ENCODE measurements around the gene SYNDIG1.

DNA sequence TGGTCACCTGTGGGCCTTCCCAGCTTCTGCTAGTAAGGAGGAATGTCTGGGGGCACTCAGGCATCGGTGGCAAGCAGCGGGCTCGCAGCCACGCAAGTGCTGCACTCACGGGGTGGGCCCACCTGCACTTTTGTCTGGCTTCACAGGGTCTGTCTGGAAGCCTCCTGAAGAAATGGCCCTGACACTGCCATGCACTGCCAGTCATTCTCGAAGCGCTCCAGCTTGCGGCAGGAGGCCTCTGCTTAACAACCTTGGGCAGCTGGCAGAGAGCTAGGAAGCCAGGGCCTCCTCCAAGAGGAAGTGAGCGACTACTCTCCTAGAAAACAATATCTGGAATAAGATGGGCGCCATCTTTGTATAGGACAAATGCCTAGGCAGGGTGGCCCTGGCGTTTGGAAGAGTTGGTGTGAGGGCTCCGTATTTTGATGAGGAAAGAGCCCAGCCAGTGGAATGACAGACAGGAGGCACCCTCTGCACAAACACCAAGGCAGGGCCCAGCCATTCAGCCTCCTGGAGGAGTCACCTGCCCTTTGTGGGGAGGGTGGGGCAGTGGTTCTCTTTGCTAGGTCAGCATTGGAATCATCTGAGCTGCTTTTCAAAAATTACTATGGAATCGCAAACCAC, 113.9 kb downstream of the SYNDIG1 start:
- TF ChIP-seq, protein P1, sequence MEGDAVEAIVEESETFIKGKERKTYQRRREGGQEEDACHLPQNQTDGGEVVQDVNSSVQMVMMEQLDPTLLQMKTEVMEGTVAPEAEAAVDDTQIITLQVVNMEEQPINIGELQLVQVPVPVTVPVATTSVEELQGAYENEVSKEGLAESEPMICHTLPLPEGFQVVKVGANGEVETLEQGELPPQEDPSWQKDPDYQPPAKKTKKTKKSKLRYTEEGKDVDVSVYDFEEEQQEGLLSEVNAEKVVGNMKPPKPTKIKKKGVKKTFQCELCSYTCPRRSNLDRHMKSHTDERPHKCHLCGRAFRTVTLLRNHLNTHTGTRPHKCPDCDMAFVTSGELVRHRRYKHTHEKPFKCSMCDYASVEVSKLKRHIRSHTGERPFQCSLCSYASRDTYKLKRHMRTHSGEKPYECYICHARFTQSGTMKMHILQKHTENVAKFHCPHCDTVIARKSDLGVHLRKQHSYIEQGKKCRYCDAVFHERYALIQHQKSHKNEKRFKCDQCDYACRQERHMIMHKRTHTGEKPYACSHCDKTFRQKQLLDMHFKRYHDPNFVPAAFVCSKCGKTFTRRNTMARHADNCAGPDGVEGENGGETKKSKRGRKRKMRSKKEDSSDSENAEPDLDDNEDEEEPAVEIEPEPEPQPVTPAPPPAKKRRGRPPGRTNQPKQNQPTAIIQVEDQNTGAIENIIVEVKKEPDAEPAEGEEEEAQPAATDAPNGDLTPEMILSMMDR (IDR thresholded peaks at IDR 0.05): no peak
- TF ChIP-seq KDM5A (IDR thresholded peaks at IDR 0.05): no peak
- TF ChIP-seq MAFK (IDR thresholded peaks at IDR 0.05; ENCODE audit: partially characterized antibody): no peak
- no peak for TF ChIP-seq KDM1A (IDR thresholded peaks at IDR 0.05; ENCODE audit: low read depth)
- TF ChIP-seq, protein P2, sequence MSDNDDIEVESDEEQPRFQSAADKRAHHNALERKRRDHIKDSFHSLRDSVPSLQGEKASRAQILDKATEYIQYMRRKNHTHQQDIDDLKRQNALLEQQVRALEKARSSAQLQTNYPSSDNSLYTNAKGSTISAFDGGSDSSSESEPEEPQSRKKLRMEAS (IDR thresholded peaks at IDR 0.05): no peak
- TF ChIP-seq, protein P3, sequence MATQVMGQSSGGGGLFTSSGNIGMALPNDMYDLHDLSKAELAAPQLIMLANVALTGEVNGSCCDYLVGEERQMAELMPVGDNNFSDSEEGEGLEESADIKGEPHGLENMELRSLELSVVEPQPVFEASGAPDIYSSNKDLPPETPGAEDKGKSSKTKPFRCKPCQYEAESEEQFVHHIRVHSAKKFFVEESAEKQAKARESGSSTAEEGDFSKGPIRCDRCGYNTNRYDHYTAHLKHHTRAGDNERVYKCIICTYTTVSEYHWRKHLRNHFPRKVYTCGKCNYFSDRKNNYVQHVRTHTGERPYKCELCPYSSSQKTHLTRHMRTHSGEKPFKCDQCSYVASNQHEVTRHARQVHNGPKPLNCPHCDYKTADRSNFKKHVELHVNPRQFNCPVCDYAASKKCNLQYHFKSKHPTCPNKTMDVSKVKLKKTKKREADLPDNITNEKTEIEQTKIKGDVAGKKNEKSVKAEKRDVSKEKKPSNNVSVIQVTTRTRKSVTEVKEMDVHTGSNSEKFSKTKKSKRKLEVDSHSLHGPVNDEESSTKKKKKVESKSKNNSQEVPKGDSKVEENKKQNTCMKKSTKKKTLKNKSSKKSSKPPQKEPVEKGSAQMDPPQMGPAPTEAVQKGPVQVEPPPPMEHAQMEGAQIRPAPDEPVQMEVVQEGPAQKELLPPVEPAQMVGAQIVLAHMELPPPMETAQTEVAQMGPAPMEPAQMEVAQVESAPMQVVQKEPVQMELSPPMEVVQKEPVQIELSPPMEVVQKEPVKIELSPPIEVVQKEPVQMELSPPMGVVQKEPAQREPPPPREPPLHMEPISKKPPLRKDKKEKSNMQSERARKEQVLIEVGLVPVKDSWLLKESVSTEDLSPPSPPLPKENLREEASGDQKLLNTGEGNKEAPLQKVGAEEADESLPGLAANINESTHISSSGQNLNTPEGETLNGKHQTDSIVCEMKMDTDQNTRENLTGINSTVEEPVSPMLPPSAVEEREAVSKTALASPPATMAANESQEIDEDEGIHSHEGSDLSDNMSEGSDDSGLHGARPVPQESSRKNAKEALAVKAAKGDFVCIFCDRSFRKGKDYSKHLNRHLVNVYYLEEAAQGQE (IDR thresholded peaks at IDR 0.05): no peak
- TF ChIP-seq EP300 (IDR thresholded peaks at IDR 0.05): no peak
- TF ChIP-seq CHD4 (IDR thresholded peaks at IDR 0.05; ENCODE audit: borderline replicate concordance): no peak
